ENCODE results near the gene PRTG.
"Not testable (repeated sequence)": the region's sequence is repeated elsewhere in the genome, so short reads cannot be mapped to it uniquely, and the experiment has no call there.

PRTG gene
- total RNA-seq: 0 to 0.43 (median 0.13) reads per million in 18 experiments

GRCh38 chr15:55742927-55743728 lies at the start of gene PRTG:
Gene PRTG, minus strand, starts transcription at chr15:55743152. Its CDS starts 221 bp downstream, at chr15:55742931.
- DNase-seq: peak in 1 of 2 donors; percentile 1

GRCh38 chr15:55791551-55792400 lies 48.8 kb upstream of the PRTG start:
- DNase-seq: no peak

- no peak for DNase-seq
Measured at GRCh38 chr15:55789066-55789660, 46.2 kb upstream of the PRTG start.

- no peak for DNase-seq
Measured at GRCh38 chr15:55786341-55786740, 43.4 kb upstream of the PRTG start.

GRCh38 chr15:55785593-55785992 lies 42.6 kb upstream of the PRTG start:
- DNase-seq: not testable (repeated sequence)

- no peak for DNase-seq
Measured at GRCh38 chr15:55784286-55784685, 41.3 kb upstream of the PRTG start.

GRCh38 chr15:55782901-55783300 lies 39.9 kb upstream of the PRTG start:
- DNase-seq: no peak

GRCh38 chr15:55780292-55780691 lies 37.3 kb upstream of the PRTG start:
- no peak for DNase-seq

GRCh38 chr15:55778932-55779331 lies 36.0 kb upstream of the PRTG start:
- no peak for DNase-seq

GRCh38 chr15:55775316-55775715 lies 32.4 kb upstream of the PRTG start:
- no peak for DNase-seq

- DNase-seq: peak; percentile 37 to 45
Measured at GRCh38 chr15:55774113-55774970, 31.4 kb upstream of the PRTG start.

GRCh38 chr15:55770806-55771205 lies 27.9 kb upstream of the PRTG start:
- no peak for DNase-seq

- DNase-seq: no peak
Measured at GRCh38 chr15:55770261-55770660, 27.3 kb upstream of the PRTG start.

- no peak for DNase-seq
Measured at GRCh38 chr15:55768670-55769185, 25.8 kb upstream of the PRTG start.

- peak in 1 of 2 donors; percentile 3 for DNase-seq
Measured at GRCh38 chr15:55766676-55767075, 23.7 kb upstream of the PRTG start.

GRCh38 chr15:55764398-55764797 lies 21.4 kb upstream of the PRTG start:
- no peak for DNase-seq

GRCh38 chr15:55758580-55758986 lies 15.6 kb upstream of the PRTG start:
- DNase-seq: no peak

- DNase-seq: not testable (repeated sequence)
Measured at GRCh38 chr15:55753433-55753832, 10.5 kb upstream of the PRTG start.

- DNase-seq: no peak
Measured at GRCh38 chr15:55750706-55751105, 7.8 kb upstream of the PRTG start.

- DNase-seq: no peak
Measured at GRCh38 chr15:55743729-55744655, 1.0 kb upstream of the PRTG start.

- DNase-seq: peak in 1 of 2 donors; percentile 25
Measured at GRCh38 chr15:55742498-55742926, 440 bp downstream of the PRTG start.

Data from inflammatory macrophage (primary cell).